Activated CD8-positive, alpha-beta T cell treated with anti-CD3 and anti-CD28 coated beads, Interleukin-2, amount 10 ng/mL, durations not matched to agents 7 days and 5 days (primary cell): ENCODE measurements around the gene GLYR1. TPM values are rescaled to one million over a fixed set of nuclear protein-coding genes. Genes with fewer than 3 reads are reported as not detected.
"Not testable (repeated sequence)": the region's sequence is repeated elsewhere in the genome, so short reads cannot be mapped to it uniquely, and the experiment has no call there.

Experiments
- ATAC-seq: fragments of 150-1000 bp; cut with Tn5 transposase; one replicate; pipeline ENCODE4 v1.10.0; 2021; ENCODE audit warnings: moderate library complexity
- CTCF ChIA-PET: fragments of 350-600 bp; sonication (Branson Sonifier 250); formaldehyde crosslinking; loops from one replicate; lab custom pipeline; 2021; ENCODE audit warnings: antibody characterized with exemption; lab: Charles Lee
- POLR2A ChIA-PET: fragments of 350-600 bp; sonication (Branson Sonifier 250); formaldehyde crosslinking; loops from one replicate; lab custom pipeline; 2021; ENCODE audit warnings: antibody characterized with exemption; lab: Charles Lee
- DNase-seq: peaks from one replicate; pipeline ENCODE4 v3.0.0-alpha.2; 2020
- H3K27ac Mint-ChIP-seq: one replicate; pipeline ENCODE4 v1.8.0; 2021; ENCODE audit warnings: mild to moderate bottlenecking, mixed read lengths
- H3K27me3 Mint-ChIP-seq: one replicate; pipeline ENCODE4 v1.8.0; 2021; ENCODE audit warnings: low read depth, mixed read lengths
- H3K36me3 Mint-ChIP-seq: one replicate; pipeline ENCODE4 v1.8.0; 2021; ENCODE audit warnings: low read depth, mixed read lengths
- H3K4me1 Mint-ChIP-seq: one replicate; pipeline ENCODE4 v1.8.0; 2021; ENCODE audit warnings: low read depth, mixed read lengths
- H3K4me3 Mint-ChIP-seq: one replicate; pipeline ENCODE4 v1.8.0; 2021; ENCODE audit warnings: mild to moderate bottlenecking, mixed read lengths
- H3K9me3 Mint-ChIP-seq: one replicate; pipeline ENCODE4 v1.8.0; 2022; ENCODE audit warnings: mixed read lengths; ENCODE audit not compliant: insufficient read depth
- total RNA-seq, 2 experiments: library from RNA; stranded (reverse); gene quantifications; one replicate each; pipeline ENCODE4 v1.2.3, GENCODE V29; 2021

The GLYR1 gene
- 10 to 100 TPM; 92.2 to 95.7 TPM for total RNA-seq

DNA sequence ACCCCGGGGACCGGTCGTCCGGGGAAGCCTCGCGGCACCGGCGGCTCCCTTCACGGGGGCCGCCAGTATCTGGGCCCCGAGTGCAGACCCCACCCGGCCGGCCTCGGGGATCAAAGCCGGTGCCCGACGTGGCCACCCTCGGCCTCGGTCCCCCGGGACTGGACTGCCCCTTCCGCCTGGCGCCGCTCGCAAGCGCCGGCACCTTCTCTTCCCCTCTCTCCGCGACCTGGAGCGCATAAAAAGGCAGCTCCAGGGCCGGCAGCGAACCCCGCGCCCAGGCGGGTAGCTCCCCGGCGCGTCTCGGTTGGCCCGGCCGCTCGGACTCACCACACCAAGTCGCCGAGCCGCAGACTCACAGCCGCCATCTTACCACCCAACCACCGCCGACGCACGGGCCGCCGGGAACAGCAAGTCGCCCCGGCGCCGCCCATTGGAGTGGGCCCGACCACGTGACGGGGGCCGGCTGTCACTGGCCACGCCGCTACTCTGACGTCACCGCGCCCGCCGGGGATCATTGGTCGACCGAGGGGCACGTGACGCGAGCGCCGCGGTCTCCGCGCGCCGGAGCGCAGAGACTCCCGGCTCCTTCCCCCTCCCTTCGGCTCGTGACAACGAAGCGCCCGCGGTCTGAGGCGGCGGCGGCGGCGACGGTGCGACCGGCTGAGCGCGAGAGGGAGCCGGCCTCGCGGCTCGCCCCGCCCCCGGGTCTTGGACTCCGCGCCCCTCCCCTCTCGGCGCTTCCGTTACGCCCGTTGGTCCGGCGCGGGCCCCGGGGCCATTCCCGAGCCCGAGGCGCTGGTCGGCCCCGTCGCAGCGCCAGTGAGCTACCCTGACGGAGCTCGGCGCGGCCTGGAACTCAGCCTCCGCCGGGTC, at the start of gene GLYR1, which contains the start of gene UBN1:
TSS of gene GLYR1 (minus strand) at position 388 of the 873 bp plus-strand sequence. CDS start at position 365, 23 bp downstream.
TSS of gene UBN1 (plus strand) at position 581 of the 873 bp plus-strand sequence. CDS start 5,437 bp downstream, outside the sequence.
- peak within 1 kb of the TSS; percentile 91 for H3K4me3 Mint-ChIP-seq
- DNase-seq (peak; percentile 99), ATAC-seq (peak; percentile 92)
- ChIA-PET CTCF (interaction anchor here (0.9 to 3.1 kb wide), 2 partner anchors 15 to 79 kb away, joined by 4 to 10 read pairs; no protein-coding TSS in a partner anchor), POLR2A (interaction anchor here (0.6 to 2.0 kb wide), 11 partner anchors 9 to 1769 kb away, joined by 3 to 8 read pairs (median 4); partner anchors contain the start of genes ANKS3, CREBBP, DNAAF8 and ROGDI)
- peaks cover 40% of the 10 kb centered on the region for H3K36me3 Mint-ChIP-seq
- H3K27me3 Mint-ChIP-seq = no peaks in the 10 kb centered on the region
- peaks cover 49% of the 10 kb centered on the region for H3K4me1 Mint-ChIP-seq
- peak within 1 kb of the TSS; percentile 94 for H3K27ac Mint-ChIP-seq
- H3K9me3 Mint-ChIP-seq = no peaks in the 10 kb centered on the region

DNA sequence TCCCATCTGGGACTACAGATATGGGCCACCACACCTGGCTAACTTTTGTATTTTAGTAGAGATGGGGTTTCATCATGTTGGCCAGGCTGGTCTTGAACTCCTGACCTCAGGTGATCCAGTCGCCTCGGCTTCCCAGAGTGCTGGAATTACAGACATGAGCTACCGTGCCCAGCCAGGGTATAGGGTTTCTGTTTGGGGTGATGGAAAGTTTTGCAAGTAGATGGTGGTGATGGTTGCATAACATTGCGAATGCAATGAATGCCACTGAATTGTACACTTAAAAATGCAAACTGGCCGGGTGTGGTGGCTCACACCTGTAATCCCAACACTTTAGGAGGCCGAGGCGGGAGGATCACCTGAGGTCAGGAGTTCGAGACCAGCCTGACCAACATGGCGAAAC, 49.7 kb upstream of the GLYR1 start:
- H3K36me3 Mint-ChIP-seq, H3K27ac Mint-ChIP-seq, H3K27me3 Mint-ChIP-seq, ATAC-seq, DNase-seq, H3K4me3 Mint-ChIP-seq, H3K9me3 Mint-ChIP-seq, POLR2A ChIA-PET, CTCF ChIA-PET, H3K4me1 Mint-ChIP-seq: not testable (repeated sequence)

DNA sequence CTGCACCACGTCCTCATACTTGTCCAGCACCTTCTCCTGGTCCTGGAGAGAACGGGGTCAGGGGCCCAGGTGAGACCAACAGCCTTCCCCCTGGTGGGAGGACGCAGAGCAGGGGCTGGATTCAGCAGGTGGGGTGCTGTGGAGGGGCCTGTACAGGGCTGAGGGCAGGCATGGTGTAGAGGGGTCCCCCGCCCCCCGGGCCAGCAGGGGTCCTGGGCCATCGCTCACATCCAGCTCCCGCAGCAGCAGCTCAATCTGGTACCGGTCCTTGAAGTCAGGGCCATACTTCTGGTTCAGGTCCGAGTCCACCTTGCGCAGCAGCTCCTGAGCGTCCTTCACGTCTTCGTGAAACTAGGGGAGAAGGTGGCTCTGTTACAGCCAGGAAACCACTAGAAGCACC, 48.3 kb upstream of the GLYR1 start:
- H3K9me3 Mint-ChIP-seq = no peaks in the 10 kb centered on the region
- H3K4me1 Mint-ChIP-seq = no peaks in the 10 kb centered on the region
- POLR2A ChIA-PET = no interaction called here
- no peaks in the 10 kb centered on the region for H3K27me3 Mint-ChIP-seq
- no peak overlapping the region for H3K27ac Mint-ChIP-seq
- CTCF ChIA-PET = no interaction called here
- no peak overlapping the region for H3K4me3 Mint-ChIP-seq
- DNase-seq (no peak), ATAC-seq (no peak)
- no peaks in the 10 kb centered on the region for H3K36me3 Mint-ChIP-seq

DNA sequence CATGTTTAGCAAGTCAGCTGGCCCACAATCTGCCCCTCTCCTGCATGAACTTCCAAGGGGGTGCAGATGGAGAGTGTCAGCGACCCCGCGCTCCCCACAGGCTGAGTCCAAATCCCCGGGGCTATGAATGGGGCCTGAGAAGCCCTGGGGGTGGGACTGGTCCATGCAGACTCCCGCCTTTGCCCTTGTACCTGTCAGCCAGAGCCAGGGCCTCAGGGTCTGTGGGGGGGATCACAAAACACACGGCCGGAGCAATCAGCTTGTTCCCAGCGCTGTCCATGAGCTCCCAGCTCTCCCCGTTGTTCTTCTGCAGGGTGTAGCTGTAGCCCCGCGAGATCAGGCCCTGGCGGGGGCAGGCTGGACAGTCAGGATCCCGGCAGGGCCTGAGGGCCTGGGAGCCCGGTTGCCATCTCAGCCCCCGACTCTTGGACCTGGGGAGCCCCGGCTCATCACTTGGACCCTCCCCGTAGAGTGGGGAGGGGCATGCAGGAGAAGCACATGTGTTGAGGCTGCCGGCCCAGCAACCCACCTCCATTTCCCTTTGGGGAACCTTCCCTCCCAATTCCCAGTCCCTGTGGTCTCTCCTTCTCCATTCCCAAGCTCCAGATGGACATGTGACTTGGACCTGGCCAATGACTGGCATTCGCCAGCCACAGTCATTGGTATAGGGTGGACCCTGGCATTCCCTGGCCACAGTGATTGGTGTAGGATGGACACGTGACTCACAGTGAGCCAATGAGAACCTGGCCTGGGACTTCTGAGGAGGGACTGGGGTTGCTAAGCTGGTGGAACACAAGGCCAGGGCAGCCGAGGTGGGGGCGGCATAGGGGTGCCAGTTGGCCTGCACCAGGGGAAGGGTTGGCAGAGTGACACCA, 47.4 kb upstream of the GLYR1 start:
- H3K27ac Mint-ChIP-seq = no peak overlapping the region
- no peak for DNase-seq
- no peaks in the 10 kb centered on the region for H3K4me1 Mint-ChIP-seq
- H3K9me3 Mint-ChIP-seq = no peaks in the 10 kb centered on the region
- no peaks in the 10 kb centered on the region for H3K36me3 Mint-ChIP-seq
- no peaks in the 10 kb centered on the region for H3K27me3 Mint-ChIP-seq
- ChIA-PET CTCF (no interaction called here), POLR2A (no interaction called here)
- no peak overlapping the region for H3K4me3 Mint-ChIP-seq
- no peak for ATAC-seq

DNA sequence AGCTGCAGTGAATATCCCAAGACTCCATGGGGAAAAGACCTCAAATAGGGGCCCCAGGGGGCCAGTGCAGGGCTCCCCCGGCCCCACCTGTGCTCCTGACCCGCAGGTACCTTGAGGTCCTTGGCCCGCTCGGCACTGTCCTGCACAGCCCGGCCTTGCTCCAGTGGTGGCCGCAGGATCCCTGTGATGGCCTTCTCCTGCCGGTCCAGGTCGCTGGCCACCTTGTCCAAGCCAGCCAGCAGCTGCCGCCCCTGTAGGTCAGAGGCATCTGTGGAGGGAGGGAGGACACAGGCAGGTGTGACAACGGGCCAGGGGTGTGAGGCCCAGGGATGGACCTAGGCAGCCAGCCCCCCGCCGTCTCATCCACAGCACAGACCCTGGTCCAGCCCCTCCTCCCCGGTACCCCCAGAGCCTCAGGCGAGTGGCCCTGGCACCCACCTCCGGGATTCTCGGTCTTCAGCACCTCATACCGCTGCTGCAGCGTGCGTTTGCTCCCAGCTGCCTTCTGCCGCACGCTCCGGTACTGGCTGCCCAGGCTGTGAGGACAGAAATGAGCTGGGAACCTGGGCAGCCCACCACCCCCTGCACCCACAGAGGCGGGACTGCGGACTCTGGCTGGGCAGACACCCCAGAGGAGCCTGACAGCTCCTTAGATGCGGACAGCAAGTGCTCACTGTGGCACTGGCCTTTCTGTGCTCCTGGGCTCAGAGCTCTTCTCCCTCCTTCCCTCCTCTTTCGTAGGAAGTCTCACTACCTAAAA, 46.2 kb upstream of the GLYR1 start:
- Mint-ChIP-seq H3K36me3 (no peaks in the 10 kb centered on the region), H3K4me3 (no peak overlapping the region), H3K27me3 (no peaks in the 10 kb centered on the region), H3K4me1 (no peaks in the 10 kb centered on the region), H3K9me3 (no peaks in the 10 kb centered on the region), H3K27ac (no peak overlapping the region)
- ATAC-seq = no peak
- ChIA-PET CTCF (no interaction called here), POLR2A (no interaction called here)
- DNase-seq = no peak

DNA sequence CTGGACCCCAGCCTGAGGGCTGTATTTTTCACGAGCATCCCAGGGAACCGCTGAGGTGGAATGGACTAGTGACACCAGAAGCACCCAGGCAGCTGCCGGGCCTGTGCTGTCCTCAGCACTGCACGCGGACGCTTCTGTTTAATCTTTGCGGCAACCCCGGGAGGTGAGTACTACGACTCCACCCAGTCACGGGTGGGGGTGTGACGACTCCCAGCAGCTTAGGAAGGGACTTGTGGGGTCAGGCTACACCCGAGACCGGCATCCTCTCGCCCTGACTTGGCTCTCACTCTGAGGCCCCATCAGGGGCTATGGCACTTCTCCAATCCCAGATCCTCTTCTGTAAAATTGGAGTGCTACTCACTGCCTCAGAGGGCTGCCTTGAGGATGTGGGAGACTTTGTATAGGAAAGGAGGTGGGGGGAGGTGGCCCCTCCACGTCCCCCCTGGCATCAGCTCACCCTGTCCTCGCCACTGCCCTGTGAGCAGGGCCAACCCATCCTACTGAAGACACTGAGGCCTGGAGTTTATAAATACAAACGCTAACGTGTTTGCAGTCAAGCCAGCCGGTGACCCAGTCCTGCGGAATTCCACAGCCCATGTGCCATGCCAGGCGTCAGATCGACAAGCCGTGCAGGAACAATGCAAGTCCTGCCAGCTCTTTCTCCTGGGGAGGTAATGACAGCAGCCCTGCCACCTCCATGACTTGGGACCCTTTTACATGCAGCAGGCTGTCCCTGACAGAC, 45.4 kb upstream of the GLYR1 start:
- DNase-seq (no peak), ATAC-seq (no peak)
- no peak overlapping the region for H3K4me3 Mint-ChIP-seq
- no peaks in the 10 kb centered on the region for H3K27me3 Mint-ChIP-seq
- H3K27ac Mint-ChIP-seq = no peak overlapping the region
- ChIA-PET POLR2A (interaction anchor here (0.8 kb wide), 1 partner anchor 1246 kb away, joined by 3 read pairs; no protein-coding TSS in a partner anchor), CTCF (no interaction called here)
- no peaks in the 10 kb centered on the region for H3K36me3 Mint-ChIP-seq
- H3K4me1 Mint-ChIP-seq = no peaks in the 10 kb centered on the region
- no peaks in the 10 kb centered on the region for H3K9me3 Mint-ChIP-seq

DNA sequence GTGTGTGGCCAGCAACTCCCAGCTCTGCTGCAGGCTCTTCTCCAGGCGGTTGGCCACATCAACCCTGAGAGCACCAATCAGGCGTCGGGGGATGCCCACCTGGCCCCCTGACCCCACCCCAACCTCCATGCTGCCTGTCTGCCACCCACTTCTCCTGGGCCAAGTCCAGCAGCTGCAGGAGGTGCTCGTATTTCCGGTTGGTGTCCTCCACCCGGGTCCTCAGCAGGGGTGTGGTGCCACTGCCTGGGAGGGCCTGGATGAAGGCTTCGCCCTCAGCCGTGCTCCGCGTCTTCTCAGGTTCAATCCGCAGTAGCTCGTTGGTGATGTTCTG, 44.8 kb upstream of the GLYR1 start:
- Mint-ChIP-seq H3K27ac (no peak overlapping the region), H3K4me1 (no peaks in the 10 kb centered on the region), H3K36me3 (no peaks in the 10 kb centered on the region), H3K27me3 (no peaks in the 10 kb centered on the region), H3K9me3 (no peaks in the 10 kb centered on the region), H3K4me3 (no peak overlapping the region)
- no peak for ATAC-seq
- DNase-seq = no peak
- ChIA-PET CTCF (no interaction called here), POLR2A (interaction anchor here (0.8 kb wide), 1 partner anchor 1246 kb away, joined by 3 read pairs; no protein-coding TSS in a partner anchor)

DNA sequence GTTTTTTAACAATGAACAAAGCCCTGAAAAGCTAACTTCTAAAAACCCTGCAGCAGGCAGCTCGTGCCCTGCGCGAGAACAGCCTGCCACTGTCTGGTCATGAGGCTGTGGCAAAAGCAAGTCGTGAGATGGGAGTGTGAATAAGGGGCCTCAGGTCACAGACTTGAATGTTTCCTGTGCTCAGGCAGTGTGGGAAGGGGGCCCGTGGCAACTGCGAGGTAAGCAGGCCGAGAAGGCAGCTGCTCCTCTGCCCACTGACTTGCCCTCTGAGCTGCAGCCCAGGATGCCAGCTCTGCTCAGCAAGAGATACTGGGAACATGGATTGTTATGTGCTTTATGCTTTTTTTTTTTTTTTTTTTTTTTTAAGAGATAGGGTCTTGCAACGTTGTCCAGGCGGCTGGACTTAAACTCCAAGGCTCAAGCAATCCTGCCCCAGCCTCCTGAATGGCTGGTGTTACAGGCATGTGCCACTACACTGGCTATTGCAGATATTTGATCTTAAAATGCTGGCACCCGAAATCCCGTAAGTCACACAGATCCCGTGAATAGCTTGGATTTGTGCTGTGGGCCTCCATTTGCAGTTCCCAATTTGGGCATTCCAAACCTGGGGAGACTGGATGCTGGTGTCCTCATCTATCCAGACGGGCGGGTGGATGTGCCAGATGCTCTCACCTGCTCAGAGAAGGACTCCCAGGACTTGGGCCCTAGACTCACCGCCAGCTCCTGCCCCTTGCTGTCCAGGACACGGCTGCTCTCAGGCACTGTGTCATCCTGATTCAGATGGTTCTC, 44.2 kb upstream of the GLYR1 start:
- Mint-ChIP-seq H3K9me3 (no peaks in the 10 kb centered on the region), H3K27me3 (no peaks in the 10 kb centered on the region)
- no peak for DNase-seq

DNA sequence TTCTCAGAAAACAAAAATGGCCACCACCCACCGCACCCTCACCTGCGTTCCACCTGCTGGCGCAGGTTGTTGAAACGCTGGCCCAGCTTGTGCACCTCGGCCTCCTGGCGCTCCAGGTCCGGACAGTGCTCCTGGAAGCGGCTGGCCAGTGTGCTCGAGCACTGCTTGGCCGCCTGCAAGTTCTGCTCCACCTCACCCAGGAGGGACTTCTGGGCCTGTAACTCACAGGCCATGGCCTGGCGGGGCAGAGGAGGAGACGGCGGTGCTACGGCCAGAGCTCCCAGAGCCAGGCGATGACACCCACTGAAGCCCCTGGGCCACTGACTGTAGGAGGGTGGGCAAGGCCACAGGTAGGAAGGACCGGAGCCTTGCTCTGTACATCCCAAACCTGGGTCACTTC, 43.6 kb upstream of the GLYR1 start:
- H3K4me3 Mint-ChIP-seq = no peak overlapping the region
- ChIA-PET CTCF (no interaction called here), POLR2A (no interaction called here)
- H3K4me1 Mint-ChIP-seq = no peaks in the 10 kb centered on the region
- ATAC-seq (no peak), DNase-seq (no peak)
- H3K36me3 Mint-ChIP-seq = peaks cover 2% of the 10 kb centered on the region
- no peaks in the 10 kb centered on the region for H3K27me3 Mint-ChIP-seq
- no peak overlapping the region for H3K27ac Mint-ChIP-seq
- H3K9me3 Mint-ChIP-seq = no peaks in the 10 kb centered on the region

More for the DNA sequence above, 44.2 kb upstream of the GLYR1 start:
- H3K4me1 Mint-ChIP-seq = no peaks in the 10 kb centered on the region
- ChIA-PET CTCF (no interaction called here), POLR2A (no interaction called here)
- H3K36me3 Mint-ChIP-seq = no peaks in the 10 kb centered on the region
- ATAC-seq = no peak
- H3K27ac Mint-ChIP-seq = no peak overlapping the region
- no peak overlapping the region for H3K4me3 Mint-ChIP-seq

DNA sequence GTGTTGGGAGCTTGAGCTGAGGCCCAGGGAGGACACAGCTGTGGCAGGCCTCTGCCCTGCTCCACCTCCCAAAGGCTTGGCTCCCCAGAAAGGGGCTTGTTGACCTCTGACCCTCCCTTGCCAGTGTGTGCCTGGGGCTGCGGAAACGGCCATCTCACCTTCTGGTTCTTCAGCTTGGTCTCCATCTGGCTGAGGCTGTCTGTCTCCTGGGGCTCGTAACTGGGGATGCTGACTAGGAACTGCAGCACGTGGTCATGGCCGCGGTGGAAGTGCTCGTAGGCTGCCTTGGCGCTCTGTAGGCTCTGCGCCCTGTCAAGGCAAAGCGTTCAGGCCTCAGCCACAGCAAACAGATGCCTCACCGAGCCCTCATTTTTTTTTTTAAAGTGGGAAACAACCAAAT, 42.9 kb upstream of the GLYR1 start:
- Mint-ChIP-seq H3K9me3 (no peaks in the 10 kb centered on the region), H3K36me3 (peaks cover 5% of the 10 kb centered on the region), H3K27me3 (no peaks in the 10 kb centered on the region), H3K27ac (no peak overlapping the region), H3K4me3 (no peak overlapping the region), H3K4me1 (no peaks in the 10 kb centered on the region)
- DNase-seq (no peak), ATAC-seq (no peak)
- POLR2A ChIA-PET = no interaction called here
- CTCF ChIA-PET = no interaction called here
